Coronary artery (tissue), 2 donors: Measurements from ENCODE around the gene PAX5.

ENCODE experiments used
- DNase-seq: peaks from one replicate; pipeline ENCODE4 v3.0.0-alpha.2; 2017; ENCODE audit warnings: low spot score
- H3K27ac ChIP-seq, 2 donors: fragments of 200-600 bp; sonication (generic); one replicate each; pipeline ENCODE4 v1.5.1; 2016 to 2019
- H3K4me3 ChIP-seq: fragments of 200-600 bp; sonication (generic); 2 replicates; pipeline ENCODE4 v1.5.1; 2016; ENCODE audit warnings: mild to moderate bottlenecking, moderate library complexity
- TF ChIP-seq, protein P1 (sequence below): fragments of 200-600 bp; sonication (generic); IDR thresholded peaks from one replicate; pipeline ENCODE4 v1.5.1; 2019; ENCODE audit warnings: antibody characterized with exemption

The PAX5 gene

DNA sequence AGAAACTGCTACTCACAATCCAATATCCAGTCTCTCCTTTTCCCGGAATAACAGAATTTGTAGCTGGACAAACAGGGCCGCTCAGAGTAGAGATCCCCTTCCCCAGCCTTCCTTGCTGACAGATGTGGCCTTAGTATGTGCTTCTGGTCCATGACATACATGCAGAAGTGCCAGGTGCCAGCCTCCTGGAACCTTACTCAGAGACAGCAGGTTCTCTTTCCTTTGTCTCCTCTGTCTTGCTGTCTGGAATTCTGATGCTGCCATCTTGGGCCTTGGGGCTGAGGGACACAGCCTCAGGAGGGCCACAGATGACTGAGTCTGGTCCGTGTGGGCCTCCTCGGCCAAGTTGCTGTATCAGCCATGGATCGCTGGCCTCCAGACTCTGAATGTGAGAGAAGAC is 210.1 kb downstream of the PAX5 start:
- TF ChIP-seq, protein P1, sequence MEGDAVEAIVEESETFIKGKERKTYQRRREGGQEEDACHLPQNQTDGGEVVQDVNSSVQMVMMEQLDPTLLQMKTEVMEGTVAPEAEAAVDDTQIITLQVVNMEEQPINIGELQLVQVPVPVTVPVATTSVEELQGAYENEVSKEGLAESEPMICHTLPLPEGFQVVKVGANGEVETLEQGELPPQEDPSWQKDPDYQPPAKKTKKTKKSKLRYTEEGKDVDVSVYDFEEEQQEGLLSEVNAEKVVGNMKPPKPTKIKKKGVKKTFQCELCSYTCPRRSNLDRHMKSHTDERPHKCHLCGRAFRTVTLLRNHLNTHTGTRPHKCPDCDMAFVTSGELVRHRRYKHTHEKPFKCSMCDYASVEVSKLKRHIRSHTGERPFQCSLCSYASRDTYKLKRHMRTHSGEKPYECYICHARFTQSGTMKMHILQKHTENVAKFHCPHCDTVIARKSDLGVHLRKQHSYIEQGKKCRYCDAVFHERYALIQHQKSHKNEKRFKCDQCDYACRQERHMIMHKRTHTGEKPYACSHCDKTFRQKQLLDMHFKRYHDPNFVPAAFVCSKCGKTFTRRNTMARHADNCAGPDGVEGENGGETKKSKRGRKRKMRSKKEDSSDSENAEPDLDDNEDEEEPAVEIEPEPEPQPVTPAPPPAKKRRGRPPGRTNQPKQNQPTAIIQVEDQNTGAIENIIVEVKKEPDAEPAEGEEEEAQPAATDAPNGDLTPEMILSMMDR, result no peak
- no peak overlapping the region for H3K27ac ChIP-seq
- DNase-seq, result no peak

DNA sequence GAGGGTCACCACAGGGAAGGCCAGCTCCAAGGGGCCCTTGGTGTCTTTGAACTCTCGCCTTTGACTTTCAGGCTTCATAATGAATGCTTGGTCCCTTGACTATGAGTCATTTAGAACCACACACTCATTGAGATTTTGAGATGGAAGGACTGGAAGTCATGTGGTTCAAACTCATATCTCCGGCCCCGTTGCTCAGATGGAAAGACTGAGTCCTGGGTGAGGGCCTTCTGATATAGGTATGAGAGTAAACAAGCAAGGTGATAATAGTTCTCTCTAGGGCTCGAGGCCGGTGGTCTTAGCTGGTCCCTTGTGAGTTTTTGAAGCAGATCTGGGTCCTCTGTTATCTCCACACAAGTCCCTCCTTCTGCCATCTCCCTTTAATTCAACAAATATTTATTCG is 210.6 kb downstream of the PAX5 start:
- TF ChIP-seq, protein P1, result no peak
- Histone ChIP-seq H3K4me3 (no peak overlapping the region), H3K27ac (no peak overlapping the region)
- no peak for DNase-seq

More for the DNA sequence above, 210.1 kb downstream of the PAX5 start:
- no peak overlapping the region for H3K4me3 ChIP-seq

- Histone ChIP-seq H3K4me3 (no peak overlapping the region), H3K27ac (no peak overlapping the region)
- no peak for DNase-seq
- TF ChIP-seq, protein P1, result no peak
These were observed 211.9 kb downstream of the PAX5 start for GRCh38 chr9:36822201-36822600.

GRCh38 chr9:36820392-36820861 is 213.6 kb downstream of the PAX5 start:
- TF ChIP-seq, protein P1, result no peak
- no peak overlapping the region for H3K27ac ChIP-seq
- no peak overlapping the region for H3K4me3 ChIP-seq
- no peak for DNase-seq

- peak overlapping the region; percentile 62 for H3K4me3 ChIP-seq
- no peak overlapping the region for H3K27ac ChIP-seq
- DNase-seq, result no peak
- TF ChIP-seq, protein P1, result no peak
These were observed 214.8 kb downstream of the PAX5 start for GRCh38 chr9:36818965-36819870.

GRCh38 chr9:36818242-36818938 is 215.7 kb downstream of the PAX5 start:
- Histone ChIP-seq H3K4me3 (peak overlapping the region; percentile 62), H3K27ac (no peak overlapping the region)
- no peak for DNase-seq
- TF ChIP-seq, protein P1, result no peak
